Stimulated activated naive CD8-positive, alpha-beta T cell treated with anti-CD3 and anti-CD28 coated beads, Interleukin-15, Interleukin-2, amounts not matched to agents 100 ng/mL and 50 ng/mL, for 24 hours (primary cell): Measurements from ENCODE around the gene PUS10.

ENCODE experiments used
- H3K27ac Mint-ChIP-seq: one replicate; pipeline ENCODE4 v1.8.0; 2021; ENCODE audit warnings: mild to moderate bottlenecking, mixed read lengths
- H3K27me3 Mint-ChIP-seq: one replicate; pipeline ENCODE4 v1.8.0; 2021; ENCODE audit warnings: mixed read lengths
- H3K36me3 Mint-ChIP-seq: one replicate; pipeline ENCODE4 v1.8.0; 2021; ENCODE audit warnings: low read depth, mixed read lengths
- H3K4me1 Mint-ChIP-seq: one replicate; pipeline ENCODE4 v1.8.0; 2021; ENCODE audit warnings: low read depth, mixed read lengths
- H3K4me3 Mint-ChIP-seq: one replicate; pipeline ENCODE4 v1.8.0; 2021; ENCODE audit warnings: mild to moderate bottlenecking, mixed read lengths
- H3K9me3 Mint-ChIP-seq: one replicate; pipeline ENCODE4 v1.8.0; 2021; ENCODE audit warnings: mixed read lengths

Gene PUS10

DNA sequence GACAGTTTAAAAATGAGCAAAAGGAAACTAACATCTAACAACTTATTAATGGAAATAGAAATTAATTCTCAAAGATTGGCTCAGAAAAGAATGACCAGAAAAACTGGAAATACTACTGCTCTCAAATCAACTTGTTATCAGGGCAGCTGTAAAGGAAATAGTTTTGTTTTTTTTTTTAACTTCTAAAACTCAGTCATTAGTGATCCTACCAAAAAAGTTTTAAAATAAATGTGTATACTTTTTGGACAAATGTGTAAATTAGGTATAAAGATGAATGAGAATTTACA lies 52.6 kb downstream of the PUS10 start:
- Mint-ChIP-seq H3K27me3 (no peaks in the 10 kb centered on the region), H3K27ac (peak overlapping the region; percentile 76), H3K36me3 (peaks cover 21% of the 10 kb centered on the region), H3K9me3 (no peaks in the 10 kb centered on the region), H3K4me3 (peak overlapping the region; percentile 45), H3K4me1 (peaks cover 48% of the 10 kb centered on the region)

DNA sequence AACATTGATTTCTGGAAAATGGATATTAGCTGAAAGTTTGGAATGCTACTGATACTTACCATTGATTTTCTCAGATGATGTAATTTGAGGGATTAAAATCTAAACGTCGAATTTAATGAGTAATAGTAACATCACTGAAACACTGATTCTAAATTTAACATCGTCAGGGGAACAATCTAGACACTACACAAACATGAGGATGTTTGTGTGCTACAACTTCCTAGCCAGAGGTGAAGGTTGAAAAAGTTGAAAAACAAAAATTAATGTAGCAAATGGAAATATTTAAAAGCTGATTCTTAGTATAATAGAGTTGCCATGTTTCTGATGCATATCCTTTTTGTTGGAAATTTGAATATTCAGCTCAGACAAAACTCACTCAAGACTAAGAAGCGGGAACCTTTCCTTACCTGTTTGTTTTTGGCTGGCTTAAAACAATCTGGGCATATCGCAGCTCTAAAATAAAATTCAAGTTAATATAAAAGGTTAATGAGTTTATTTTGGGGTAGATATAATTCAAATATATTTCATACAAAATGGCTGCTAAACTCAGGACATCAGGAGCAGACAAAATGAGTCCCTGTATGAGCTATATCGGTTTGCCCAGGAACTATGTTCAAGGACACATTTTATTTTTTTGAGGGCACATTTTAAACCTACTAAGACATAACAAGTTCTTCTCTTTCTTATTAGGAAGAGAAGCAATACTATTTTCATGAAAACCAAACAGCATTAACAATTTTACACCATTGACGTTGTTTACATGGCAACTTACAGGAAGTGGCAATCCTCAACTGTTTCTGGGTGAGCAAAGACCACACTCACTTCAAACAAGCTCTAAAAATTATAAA lies 53.2 kb downstream of the PUS10 start:
- H3K36me3 Mint-ChIP-seq = peaks cover 24% of the 10 kb centered on the region
- peak overlapping the region; percentile 76 for H3K27ac Mint-ChIP-seq
- H3K9me3 Mint-ChIP-seq = no peaks in the 10 kb centered on the region
- no peaks in the 10 kb centered on the region for H3K27me3 Mint-ChIP-seq
- H3K4me1 Mint-ChIP-seq = peaks cover 48% of the 10 kb centered on the region
- H3K4me3 Mint-ChIP-seq = peak overlapping the region; percentile 45

DNA sequence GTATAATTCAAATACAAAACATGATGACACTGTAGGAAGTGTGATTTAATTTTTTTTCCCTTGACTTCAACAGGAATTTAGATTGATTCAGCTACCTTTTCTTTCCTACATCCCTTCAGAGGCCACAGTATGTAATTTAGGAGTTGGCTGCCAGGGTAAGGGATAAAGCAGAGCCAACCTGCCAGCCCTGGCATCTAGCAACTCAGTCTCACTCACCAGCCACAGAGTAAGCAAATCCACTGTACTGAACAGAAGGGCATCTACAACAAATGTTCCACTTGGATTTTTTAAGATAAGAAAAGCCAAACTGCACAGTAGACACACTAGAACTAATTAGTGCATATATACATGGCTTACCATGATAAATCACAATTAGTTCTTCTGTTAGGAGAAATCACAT lies 54.9 kb downstream of the PUS10 start:
- H3K27ac Mint-ChIP-seq = no peak overlapping the region
- H3K9me3 Mint-ChIP-seq = no peaks in the 10 kb centered on the region
- H3K27me3 Mint-ChIP-seq = no peaks in the 10 kb centered on the region
- H3K4me1 Mint-ChIP-seq = peaks cover 41% of the 10 kb centered on the region
- peaks cover 33% of the 10 kb centered on the region for H3K36me3 Mint-ChIP-seq
- no peak overlapping the region for H3K4me3 Mint-ChIP-seq

DNA sequence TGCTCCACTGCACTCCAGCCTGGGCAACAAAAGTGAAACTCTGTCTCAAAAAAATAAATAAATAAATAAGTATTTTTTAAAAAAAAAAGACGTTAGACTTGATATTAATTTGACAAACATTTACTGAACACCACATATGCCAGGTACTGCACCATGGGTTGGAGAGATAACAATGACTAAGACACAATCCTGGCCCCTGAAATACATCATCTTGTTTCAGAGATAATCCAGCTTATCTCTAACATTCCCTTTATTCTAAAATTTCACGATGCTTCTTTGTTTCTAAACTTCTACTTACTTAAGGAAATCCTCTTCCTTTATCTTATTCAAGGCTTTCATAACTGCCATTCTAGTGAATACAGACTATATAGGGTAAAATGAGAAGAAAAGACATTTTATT lies 55.5 kb downstream of the PUS10 start:
- H3K9me3 Mint-ChIP-seq = no peaks in the 10 kb centered on the region
- H3K27ac Mint-ChIP-seq = no peak overlapping the region
- peaks cover 33% of the 10 kb centered on the region for H3K36me3 Mint-ChIP-seq
- H3K4me1 Mint-ChIP-seq = peaks cover 36% of the 10 kb centered on the region
- no peak overlapping the region for H3K4me3 Mint-ChIP-seq
- no peaks in the 10 kb centered on the region for H3K27me3 Mint-ChIP-seq

DNA sequence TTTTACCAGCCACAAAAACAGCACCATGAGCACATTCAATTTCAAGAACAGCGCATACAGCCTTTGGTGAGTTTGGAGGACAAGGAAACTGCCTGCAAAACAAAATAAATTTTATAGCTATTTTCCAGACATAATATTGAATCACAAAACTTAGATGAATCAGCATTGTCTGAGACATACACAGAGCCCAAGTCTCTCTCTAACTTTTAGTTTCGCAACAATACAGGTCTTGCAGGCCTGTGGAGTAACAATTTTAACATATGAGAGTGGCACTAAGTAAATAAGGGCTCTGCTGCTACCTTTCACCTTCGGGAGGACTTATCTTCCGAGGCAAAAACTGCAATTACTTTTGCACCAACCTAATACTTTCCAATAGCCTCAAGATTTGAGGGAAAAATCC lies 56.6 kb downstream of the PUS10 start:
- no peak overlapping the region for H3K4me3 Mint-ChIP-seq
- no peaks in the 10 kb centered on the region for H3K27me3 Mint-ChIP-seq
- no peaks in the 10 kb centered on the region for H3K9me3 Mint-ChIP-seq
- H3K36me3 Mint-ChIP-seq = peaks cover 37% of the 10 kb centered on the region
- no peak overlapping the region for H3K27ac Mint-ChIP-seq
- peaks cover 26% of the 10 kb centered on the region for H3K4me1 Mint-ChIP-seq

DNA sequence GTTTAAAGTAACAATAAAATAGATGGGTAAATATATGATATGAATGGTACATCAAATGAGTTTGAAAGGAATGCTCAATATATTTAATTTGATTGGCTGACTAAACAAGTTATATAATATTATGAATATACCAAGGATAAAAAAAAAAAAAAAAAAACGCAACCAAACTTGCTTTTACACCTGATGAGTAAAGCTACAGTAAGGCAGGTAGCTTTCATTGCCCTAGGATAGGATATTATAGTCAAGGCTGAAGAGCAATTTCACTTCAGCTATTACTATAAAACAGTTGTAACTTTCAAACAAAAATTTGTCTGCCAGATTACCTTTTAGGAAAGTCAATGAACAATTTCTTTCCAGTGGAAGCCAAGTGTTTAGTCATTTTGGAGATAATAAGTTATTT lies 57.3 kb downstream of the PUS10 start:
- Mint-ChIP-seq H3K4me3 (no peak overlapping the region), H3K27ac (no peak overlapping the region), H3K9me3 (no peaks in the 10 kb centered on the region), H3K27me3 (no peaks in the 10 kb centered on the region), H3K4me1 (peaks cover 20% of the 10 kb centered on the region), H3K36me3 (peaks cover 37% of the 10 kb centered on the region)

DNA sequence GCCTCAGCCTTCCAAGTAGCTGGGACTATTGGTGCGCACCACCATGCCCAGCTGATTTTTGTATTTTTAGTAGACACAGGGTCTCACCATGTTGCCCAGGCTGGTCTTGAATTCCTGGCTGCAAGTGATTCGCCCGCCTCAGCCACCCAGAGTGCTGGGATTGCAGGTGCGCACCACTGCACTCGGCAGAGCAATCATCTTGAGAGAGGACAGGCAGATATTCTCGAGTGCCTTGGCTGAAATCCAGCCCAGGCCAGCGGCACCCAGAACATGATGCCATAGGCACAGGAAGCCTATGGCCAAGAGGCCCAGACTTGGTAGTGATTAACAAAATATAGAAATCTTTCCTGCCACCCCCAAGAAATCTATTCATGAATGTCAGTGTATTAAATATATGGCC lies 58.6 kb downstream of the PUS10 start:
- peaks cover 8% of the 10 kb centered on the region for H3K4me1 Mint-ChIP-seq
- peaks cover 29% of the 10 kb centered on the region for H3K36me3 Mint-ChIP-seq
- H3K27ac Mint-ChIP-seq = no peak overlapping the region

DNA sequence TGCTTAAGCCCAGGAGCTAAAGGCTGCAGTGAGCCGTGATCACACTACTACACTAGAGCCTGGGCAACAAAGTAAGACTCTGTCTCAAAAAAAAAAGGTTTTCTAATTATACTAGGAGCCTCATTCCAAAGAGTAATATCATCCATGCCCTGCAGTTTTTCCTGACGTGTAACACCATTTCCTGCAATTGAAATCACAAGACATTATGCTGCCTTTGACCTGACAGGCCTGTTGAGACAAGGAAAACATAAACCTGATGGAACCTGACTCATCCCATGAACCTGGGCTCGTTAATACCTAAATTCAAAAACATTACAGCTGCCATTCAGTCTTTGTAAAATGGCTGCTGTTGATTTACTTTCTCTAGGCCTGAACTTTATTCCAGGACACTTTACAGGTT lies 59.3 kb downstream of the PUS10 start:
- Mint-ChIP-seq H3K36me3 (peaks cover 29% of the 10 kb centered on the region), H3K4me1 (peaks cover 8% of the 10 kb centered on the region), H3K4me3 (no peak overlapping the region), H3K27me3 (no peaks in the 10 kb centered on the region), H3K27ac (no peak overlapping the region), H3K9me3 (no peaks in the 10 kb centered on the region)

More for the DNA sequence above, 58.6 kb downstream of the PUS10 start:
- Mint-ChIP-seq H3K4me3 (no peak overlapping the region), H3K9me3 (no peaks in the 10 kb centered on the region), H3K27me3 (no peaks in the 10 kb centered on the region)

DNA sequence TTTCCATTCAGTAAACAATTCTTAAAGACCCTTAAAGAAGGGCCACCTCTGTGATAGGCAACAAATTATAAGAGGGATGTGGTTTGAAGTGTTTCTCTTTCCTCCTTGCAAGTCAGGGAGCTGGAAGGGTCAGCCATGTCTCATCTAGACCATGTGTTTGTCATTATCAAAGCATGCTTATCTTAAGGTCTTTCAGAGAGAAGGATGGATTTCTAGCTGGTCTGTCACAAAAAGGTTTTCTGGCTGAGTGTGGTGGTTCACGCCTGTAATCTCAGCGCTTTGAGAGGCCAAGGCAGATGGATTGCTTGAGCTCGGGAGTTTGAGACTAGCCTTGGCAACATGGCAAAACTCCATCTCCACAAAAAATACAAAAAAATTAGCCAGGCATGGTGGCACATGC lies 59.7 kb downstream of the PUS10 start:
- Mint-ChIP-seq H3K27me3 (no peaks in the 10 kb centered on the region), H3K27ac (no peak overlapping the region), H3K36me3 (peaks cover 33% of the 10 kb centered on the region), H3K9me3 (no peaks in the 10 kb centered on the region), H3K4me3 (no peak overlapping the region), H3K4me1 (peaks cover 8% of the 10 kb centered on the region)

DNA sequence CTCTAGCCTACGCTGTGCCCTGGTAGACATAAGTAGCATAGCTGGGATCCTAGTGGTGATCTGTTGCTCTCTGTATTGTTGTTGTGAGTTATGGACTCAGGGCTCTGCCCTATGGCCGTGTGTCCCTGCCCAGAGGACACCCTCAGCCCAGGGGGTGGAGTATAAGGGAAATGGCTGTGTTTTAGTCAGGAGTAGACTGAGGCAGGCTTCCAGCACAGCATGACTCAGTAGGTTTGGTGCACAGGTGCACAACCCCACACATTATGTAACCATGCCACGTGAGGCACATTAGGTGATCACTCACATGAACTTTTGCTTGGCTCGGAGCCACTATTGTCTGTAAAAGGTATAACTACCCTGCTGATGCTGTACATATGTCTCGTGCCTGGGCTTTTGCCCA lies 60.4 kb downstream of the PUS10 start:
- Mint-ChIP-seq H3K4me1 (peaks cover 8% of the 10 kb centered on the region), H3K27ac (no peak overlapping the region), H3K4me3 (no peak overlapping the region), H3K9me3 (no peaks in the 10 kb centered on the region), H3K36me3 (peaks cover 40% of the 10 kb centered on the region), H3K27me3 (no peaks in the 10 kb centered on the region)

DNA sequence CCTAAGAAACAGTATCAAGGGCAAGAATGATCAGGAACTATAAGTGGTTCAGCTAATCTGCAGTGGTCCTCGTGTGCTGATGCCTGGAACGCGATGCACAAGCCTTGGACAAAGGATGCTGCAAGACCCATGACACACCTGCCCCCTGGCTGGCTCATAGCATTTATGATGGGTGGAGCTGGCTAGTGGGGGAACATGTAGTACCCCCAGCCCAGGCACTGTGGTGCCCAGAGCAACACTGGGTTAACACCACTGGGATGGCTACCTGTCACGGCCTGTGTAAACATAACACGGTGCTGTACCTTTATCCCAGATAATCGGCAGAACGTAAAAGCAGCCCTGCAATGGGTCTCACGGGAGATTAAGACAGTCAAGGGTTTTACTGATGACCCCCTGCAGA lies 60.8 kb downstream of the PUS10 start:
- no peaks in the 10 kb centered on the region for H3K9me3 Mint-ChIP-seq
- H3K36me3 Mint-ChIP-seq = peaks cover 41% of the 10 kb centered on the region
- no peaks in the 10 kb centered on the region for H3K27me3 Mint-ChIP-seq
- no peak overlapping the region for H3K4me3 Mint-ChIP-seq
- H3K27ac Mint-ChIP-seq = no peak overlapping the region
- peaks cover 8% of the 10 kb centered on the region for H3K4me1 Mint-ChIP-seq

DNA sequence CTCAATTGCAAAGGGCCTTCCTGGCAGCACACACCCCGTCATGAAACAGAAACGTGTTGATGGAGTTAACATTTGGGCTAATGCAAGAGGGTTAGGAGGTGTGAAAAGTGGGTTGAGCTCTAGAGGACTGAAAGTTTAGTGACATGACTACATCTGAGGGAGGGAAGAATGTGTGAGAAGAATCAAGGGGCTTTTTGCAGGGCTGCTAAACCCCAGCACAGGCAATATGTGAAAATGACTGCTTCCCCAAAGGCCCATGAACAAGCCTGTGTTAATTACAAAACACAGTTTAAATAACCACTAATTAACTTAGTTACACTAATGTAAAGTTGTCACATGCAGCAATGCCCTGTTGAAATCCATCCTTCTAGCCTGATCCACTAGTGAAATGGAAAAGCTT lies 63.9 kb downstream of the PUS10 start:
- peaks cover 39% of the 10 kb centered on the region for H3K36me3 Mint-ChIP-seq
- H3K9me3 Mint-ChIP-seq = no peaks in the 10 kb centered on the region
- H3K27ac Mint-ChIP-seq = no peak overlapping the region
- H3K4me1 Mint-ChIP-seq = peaks cover 17% of the 10 kb centered on the region
- no peak overlapping the region for H3K4me3 Mint-ChIP-seq
- no peaks in the 10 kb centered on the region for H3K27me3 Mint-ChIP-seq

DNA sequence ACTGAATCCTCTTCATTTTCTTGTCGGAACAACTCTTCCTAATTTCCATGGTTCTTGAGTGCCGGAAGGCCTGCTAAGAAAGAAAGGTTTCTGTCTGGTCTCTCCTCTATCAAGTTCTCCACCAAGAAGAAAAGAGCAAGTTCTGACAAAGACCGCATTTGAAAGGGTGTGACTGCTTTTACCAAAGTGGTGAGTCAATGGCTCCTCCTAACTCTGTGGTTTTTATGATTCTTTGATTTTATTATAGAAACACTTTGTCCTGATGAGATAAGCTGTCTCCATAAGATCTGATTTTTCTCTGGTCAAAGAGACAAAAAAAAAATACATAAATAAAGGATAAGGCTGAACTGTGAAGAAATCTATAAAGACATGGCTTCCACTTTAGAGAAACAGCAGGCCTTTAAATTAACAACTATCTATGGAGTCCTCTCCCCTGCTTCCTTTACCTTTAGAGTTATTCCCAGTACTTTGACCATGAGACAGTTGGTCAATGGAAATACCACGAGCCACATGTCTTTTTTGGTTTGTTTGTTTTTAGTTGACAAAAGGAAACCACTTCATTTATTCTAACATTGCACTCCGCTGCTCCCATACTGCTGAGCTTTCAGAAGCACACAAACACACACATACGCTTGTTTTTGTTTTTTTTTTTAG lies 69.0 kb downstream of the PUS10 start:
- Mint-ChIP-seq H3K4me1 (peaks cover 26% of the 10 kb centered on the region), H3K36me3 (peaks cover 57% of the 10 kb centered on the region), H3K9me3 (no peaks in the 10 kb centered on the region), H3K27ac (peak overlapping the region; percentile 16), H3K4me3 (no peak overlapping the region), H3K27me3 (no peaks in the 10 kb centered on the region)

DNA sequence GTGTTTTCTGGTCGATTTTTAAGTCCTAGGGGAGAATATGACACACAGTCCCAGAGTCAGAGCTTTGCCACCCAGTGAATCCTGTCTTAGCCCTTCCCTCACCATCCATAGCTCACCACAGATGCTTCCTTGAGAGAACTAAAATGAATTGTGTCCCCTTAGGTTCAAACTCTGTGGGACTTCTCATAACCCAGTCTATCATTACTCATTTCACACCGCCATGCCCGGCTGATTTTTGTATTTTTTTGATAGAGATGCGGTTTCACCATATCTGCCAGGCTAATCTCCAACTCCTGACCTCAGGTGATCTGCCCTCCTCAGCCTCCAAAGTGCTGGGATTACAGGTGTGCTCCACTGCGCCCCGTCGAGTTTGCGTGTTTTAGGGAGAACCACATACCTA lies 69.9 kb downstream of the PUS10 start:
- H3K4me1 Mint-ChIP-seq = peaks cover 22% of the 10 kb centered on the region
- no peaks in the 10 kb centered on the region for H3K27me3 Mint-ChIP-seq
- no peaks in the 10 kb centered on the region for H3K9me3 Mint-ChIP-seq
- no peak overlapping the region for H3K27ac Mint-ChIP-seq
- H3K36me3 Mint-ChIP-seq = peaks cover 54% of the 10 kb centered on the region
- H3K4me3 Mint-ChIP-seq = no peak overlapping the region

DNA sequence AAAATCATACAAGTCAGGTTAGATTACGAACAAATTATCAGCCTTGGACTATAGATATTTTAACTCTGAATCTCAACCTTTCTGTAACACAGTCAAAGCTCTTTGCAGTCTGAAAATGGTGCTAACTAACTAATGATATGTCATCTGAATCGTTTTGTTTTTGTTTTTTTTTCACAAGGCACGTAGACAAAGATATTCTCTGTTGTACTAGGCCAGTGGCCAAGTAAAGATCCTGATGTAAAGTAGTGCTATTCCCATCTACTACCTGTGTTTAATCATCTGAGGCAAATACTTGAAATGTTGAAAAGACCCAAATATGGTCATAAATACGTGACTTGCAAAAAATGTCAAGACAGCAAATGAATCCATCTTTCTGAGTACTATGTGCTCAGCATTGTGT lies 71.0 kb downstream of the PUS10 start:
- Mint-ChIP-seq H3K27ac (no peak overlapping the region), H3K36me3 (peaks cover 50% of the 10 kb centered on the region), H3K4me3 (no peak overlapping the region), H3K4me1 (peaks cover 22% of the 10 kb centered on the region), H3K27me3 (no peaks in the 10 kb centered on the region), H3K9me3 (no peaks in the 10 kb centered on the region)

DNA sequence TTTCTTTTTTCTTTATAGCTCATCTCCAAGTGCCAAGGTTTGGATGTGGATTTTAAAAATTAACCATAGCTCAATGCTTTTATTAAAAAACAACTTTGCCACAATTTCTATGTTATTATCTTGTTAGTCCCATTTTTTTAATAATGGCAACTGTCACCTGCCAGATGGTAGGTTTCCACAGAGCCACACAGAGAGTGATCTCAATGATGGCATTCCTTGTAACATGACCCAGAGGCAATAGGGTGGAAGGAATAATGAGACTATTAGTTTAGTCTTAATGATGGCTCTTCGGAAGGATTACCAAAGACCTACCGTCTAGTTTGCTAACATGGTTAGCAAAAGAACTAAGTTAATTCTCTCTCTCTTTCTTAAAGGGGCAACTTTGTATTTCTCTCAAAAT lies 72.7 kb downstream of the PUS10 start:
- Mint-ChIP-seq H3K36me3 (peaks cover 52% of the 10 kb centered on the region), H3K4me3 (no peak overlapping the region), H3K27ac (no peak overlapping the region), H3K4me1 (peaks cover 22% of the 10 kb centered on the region), H3K9me3 (no peaks in the 10 kb centered on the region), H3K27me3 (no peaks in the 10 kb centered on the region)
